HTR-8/SVneo (cell line): Measurements from ENCODE around the gene ITGB3.
"Not testable (repeated sequence)": the region's sequence is repeated elsewhere in the genome, so short reads cannot be mapped to it uniquely, and the experiment has no call there.

Experiments
- DNase-seq: peaks from one replicate; pipeline ENCODE4 v3.0.0; 2011; ENCODE audit warnings: low spot score, mixed read lengths; ENCODE audit not compliant: insufficient read length
- FAIRE-seq: peaks from 2 replicates; lab custom pipeline; 2011; peaks lifted over from hg19 to GRCh38; lab: Jason Lieb, UNC

ITGB3 gene

GRCh38 chr17:47253541-47254402 lies at the start of gene ITGB3:
Gene ITGB3, plus strand, starts transcription at chr17:47253827. Its CDS starts 35 bp downstream, at chr17:47253862.
- DNase-seq (peak; percentile 79), FAIRE-seq (peak; percentile 59)

GRCh38 chr17:47203984-47204721 lies 49.5 kb upstream of the ITGB3 start:
- FAIRE-seq (no peak), DNase-seq (no peak)

- no peak for FAIRE-seq
- no peak for DNase-seq
Observed at GRCh38 chr17:47204722-47205418, 48.8 kb upstream of the ITGB3 start.

DNA sequence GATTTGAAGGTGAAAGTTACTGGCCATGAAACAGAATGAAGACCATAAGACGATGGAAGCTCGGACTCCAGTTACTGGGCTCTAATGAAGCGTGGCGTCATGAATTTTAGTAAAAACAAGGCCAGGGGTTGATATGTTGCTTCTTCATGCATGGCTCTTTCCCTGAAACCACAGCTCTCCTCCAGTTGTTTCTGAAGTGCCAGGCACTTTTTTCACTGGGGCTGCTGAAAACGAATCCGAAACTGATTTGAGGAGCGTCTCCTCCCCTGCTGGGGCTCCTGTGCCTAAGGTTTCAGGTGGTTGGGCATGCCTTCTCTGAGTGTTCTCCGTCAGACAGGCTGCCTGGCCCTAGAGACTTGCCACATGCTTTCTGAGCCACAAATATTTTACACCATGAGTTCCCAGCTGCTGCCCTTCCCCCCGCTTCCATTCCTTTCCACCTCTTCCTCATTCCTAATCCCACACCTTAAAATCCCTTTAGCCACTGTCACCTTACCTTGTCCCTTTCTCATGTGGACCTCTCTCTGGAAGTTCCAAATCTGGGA lies 48.1 kb upstream of the ITGB3 start:
- FAIRE-seq = no peak
- DNase-seq = no peak

DNA sequence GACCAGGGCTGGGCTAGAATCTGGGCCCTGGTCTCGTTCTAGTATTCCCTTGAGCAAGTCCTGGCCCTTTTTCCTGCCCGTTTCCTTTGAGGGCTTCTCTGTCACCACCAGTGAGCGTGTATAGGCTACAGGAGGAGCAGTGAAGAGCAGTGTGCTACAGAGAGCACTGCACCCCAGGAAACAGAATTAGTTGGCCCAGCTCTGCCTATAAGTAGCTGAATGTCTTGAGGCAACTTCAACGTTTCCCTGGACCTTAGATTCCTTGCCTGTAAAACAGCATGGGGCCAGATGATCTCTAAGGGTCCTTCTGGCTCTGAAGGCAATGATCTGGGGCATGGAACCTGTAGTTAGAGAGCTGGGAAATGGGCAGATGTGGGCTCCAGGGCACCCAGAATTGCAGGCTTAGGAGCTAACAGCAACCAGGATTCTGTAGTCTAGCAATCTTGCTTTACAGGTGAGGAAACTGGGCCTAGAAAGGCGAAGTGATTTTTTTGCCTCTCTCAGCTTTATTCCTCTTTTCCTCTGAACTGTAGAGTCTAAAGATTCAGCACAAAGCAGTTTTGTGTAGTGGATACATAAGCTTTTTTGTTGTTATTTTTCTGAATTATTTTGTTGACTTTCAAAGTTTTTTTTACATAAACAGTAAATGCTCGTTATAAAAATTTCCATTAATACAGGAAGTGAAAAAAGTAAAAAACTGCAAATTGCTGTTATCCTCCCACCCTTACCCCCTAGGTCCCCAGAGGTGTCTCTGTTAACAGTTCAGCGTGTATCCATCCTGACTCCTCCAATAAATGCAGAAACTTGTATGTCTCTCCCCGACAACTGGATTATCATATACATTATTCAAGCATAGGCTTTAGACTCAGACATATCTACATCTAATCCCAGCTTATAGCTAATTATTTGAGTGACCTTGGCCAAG lies 46.2 kb upstream of the ITGB3 start:
- no peak for DNase-seq

GRCh38 chr17:47208744-47209488 lies 44.7 kb upstream of the ITGB3 start, which contains the start of gene MYL4:
Gene MYL4, plus strand, starts transcription at chr17:47209348. Its CDS starts 75 bp downstream, at chr17:47209423.
- FAIRE-seq = no peak

More for the DNA sequence above, 46.2 kb upstream of the ITGB3 start:
- FAIRE-seq = no peak

DNA sequence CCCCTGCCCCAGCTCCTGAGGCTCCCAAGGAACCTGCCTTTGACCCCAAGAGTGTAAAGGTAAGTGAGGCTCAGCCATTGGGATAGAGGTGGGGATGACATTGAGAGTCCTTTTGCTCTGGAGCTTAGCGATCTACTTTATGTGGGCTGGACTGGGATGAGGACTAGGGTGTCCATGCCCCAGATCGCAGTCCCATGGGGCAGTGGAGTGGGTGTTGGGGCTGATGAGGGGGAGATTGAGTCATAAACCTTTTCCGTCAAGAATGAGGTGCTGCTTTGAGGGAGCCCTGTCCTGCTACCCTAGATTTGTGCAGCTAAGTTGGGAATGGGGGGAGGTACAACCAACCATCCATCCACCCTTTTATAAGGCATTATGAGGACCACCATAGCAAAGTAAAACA lies 44.1 kb upstream of the ITGB3 start:
- FAIRE-seq = no peak
- no peak for DNase-seq

More at GRCh38 chr17:47208744-47209488, 44.7 kb upstream of the ITGB3 start, which contains the start of gene MYL4:
- no peak for DNase-seq

DNA sequence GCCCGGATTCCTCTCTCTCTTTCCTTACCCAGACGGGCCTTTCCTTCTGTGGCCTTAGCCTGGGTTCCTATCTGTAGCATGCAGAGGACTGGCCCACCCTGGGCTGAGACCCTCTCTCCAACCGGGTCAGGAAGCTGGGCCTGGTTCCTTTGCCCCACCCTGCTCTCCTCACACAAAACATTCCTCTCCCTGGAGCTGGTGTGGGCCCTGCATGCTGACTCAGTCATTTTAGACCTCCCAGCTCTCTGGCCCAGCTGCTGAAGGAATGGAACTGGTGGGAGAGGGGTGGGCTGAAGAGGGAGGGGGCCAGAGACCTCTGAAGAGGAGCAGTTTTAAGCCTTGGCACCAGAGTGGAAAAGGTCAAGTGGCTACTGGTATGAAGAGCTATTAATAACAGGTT lies 43.5 kb upstream of the ITGB3 start:
- DNase-seq = no peak
- no peak for FAIRE-seq

- FAIRE-seq (no peak), DNase-seq (no peak)
Observed at GRCh38 chr17:47210779-47211178, 42.8 kb upstream of the ITGB3 start.

DNA sequence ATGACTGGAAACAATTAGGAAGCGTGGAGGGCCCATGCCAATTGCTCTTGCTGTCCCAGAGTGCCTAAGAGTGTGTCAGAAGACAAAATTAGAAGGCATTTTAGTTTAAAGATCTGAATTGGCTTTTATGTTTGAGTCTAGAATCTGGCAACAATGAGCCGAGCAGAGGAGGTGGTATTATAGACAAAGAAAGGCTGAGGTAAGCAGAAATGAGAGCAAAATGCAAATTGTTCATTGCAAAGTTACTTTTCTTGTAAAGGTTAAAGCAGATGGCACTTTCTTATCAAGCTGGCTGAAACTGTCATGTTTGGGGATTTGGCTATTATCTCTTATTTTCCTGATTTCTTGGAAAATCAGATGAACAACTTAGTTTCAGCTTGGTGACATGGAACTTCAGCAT lies 41.2 kb upstream of the ITGB3 start:
- no peak for FAIRE-seq
- DNase-seq = no peak

- DNase-seq (no peak), FAIRE-seq (no peak)
Observed at GRCh38 chr17:47213540-47213939, 40.1 kb upstream of the ITGB3 start.

DNA sequence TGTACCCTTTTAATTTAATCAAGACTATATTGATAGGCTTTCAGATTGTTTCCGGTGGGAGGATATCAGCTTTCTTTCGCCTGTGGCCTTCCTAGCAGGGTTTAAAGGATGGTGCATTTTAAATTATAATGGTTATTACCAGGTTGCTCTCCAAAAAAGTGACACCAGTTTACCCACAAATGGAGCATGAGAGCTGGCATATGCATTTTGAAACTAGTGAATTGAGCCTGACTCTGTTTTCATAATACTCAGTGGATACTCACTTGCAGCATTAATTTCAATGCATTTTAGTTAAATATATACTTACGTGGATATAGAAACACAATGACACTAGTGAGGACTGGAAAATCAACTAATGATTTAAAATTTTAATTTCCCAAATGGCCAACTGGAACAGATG lies 38.7 kb upstream of the ITGB3 start:
- DNase-seq (no peak), FAIRE-seq (no peak)

DNA sequence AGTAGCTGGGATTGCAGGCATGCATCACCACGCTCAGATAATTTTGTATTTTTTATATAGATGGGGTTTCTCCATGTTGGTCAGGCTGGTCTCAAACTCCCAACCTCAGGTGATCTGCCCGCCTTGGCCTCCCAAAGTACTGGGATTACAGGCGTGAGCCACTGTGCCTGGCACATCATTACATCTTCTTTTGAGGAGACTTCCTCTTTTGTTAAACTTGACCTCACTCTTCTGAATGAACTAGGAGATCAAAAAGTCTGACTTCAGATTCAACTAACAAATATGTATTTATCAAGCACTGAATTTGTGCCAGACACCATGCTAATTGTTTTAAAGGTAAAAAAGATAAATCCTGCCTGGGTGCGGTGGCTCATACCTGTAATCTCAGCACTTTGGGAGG lies 36.8 kb upstream of the ITGB3 start:
- not testable (repeated sequence) for DNase-seq, FAIRE-seq

DNA sequence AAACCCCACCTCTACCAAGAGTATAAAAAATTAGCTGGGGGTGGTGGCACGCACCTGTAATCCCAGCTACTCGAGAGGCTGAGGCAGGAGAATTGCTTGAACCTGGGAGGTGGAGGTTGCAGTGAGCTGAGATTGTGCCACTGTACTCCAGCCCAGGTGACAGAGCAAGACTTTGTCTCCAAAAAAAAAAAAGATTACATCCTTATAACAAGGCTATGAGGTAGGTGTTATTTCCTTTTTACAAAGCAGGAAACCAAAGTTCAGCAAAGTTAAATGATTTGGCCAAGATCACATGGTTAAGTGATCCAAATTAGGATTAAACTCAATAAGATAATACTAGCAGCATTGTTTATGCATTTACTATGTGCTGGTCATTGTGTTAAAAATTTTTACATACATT lies 36.3 kb upstream of the ITGB3 start:
- not testable (repeated sequence) for DNase-seq, FAIRE-seq

DNA sequence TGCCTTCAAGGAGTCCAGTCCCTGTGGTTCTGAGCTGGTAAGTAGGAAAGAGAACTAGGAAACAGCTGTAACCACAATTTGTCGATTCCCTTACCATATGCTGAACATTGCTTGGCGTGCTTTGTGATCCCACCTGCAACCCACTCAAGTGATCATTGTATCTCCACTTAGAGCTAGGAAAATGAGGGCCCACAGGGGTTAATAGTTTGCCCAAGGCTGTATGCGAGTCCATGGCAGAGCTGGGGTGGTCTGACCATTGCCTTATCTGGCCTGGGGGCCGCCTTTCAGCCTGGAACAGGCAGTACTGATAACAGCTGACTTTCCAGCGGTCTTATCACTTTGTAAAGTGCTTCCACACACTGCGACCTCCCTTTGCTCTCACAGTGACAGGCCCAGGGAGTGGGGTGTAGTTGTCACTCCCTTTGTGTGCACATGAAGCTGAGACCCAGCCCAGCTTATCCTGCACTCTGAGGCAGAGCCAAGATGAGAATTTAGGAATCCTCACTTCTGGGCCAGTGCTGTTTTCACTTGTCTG lies 34.7 kb upstream of the ITGB3 start:
- DNase-seq (no peak), FAIRE-seq (peak; percentile 16)

DNA sequence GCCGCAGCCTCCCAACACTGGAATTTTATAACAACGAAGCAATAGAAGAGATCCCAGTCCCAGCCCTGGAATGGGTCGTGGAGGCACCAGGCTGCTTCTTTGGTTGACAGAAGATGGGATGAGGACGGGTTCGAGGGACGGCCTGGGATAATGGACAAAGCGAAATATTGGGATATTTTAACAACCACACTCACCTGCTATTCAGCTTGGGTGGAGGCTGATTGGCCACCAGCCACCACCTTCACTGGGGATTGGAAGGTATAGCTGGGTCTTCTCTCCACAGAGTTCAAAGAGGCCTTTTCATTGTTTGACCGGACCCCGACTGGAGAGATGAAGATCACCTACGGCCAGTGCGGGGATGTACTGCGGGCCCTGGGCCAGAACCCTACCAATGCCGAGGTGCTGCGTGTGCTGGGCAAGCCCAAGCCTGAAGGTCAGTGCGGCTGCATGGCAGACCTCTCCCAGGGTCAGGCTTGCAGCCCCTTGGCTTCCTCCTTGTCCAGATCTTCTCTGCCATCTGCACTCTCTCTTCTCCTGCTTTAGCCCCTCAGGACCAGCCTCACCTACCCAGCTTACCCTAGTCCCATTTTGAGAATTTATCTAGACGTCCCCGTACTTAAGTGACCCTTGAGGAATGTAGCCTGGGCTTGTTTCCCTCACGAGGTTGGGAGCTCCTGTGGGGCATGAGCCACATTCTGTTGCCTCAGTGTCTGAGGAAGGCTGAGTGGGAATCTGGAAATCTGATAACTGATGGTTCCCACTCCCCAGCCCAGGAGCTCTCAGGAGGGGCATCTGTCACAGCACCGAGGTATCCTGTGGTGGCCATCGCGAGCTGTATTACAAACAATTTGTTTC lies 33.8 kb upstream of the ITGB3 start:
- no peak for DNase-seq
- no peak for FAIRE-seq

GRCh38 chr17:47220531-47220999 lies 33.1 kb upstream of the ITGB3 start:
- DNase-seq (no peak), FAIRE-seq (peak; percentile 77)
